Peyer's patch (tissue), 4 donors: ENCODE measurements around the gene UBAP2.
"Not testable (repeated sequence)": the region's sequence is repeated elsewhere in the genome, so short reads cannot be mapped to it uniquely, and the experiment has no call there.

Source experiments
- POLR2A ChIP-seq, 2 donors: fragments of 450-650 bp; IDR thresholded peaks; one replicate each; pipeline ENCODE4 v1.5.1; 2017; ENCODE audit warnings: antibody characterized with exemption in 2 of 2, mild to moderate bottlenecking in 2 of 2, moderate library complexity in 2 of 2
- TF ChIP-seq, protein P1 (sequence below), 6 experiments: fragments of 450-650 bp in 4 of 6; fragments of 200-600 bp in 2 of 6; sonication (generic) in 1 of 6; IDR thresholded peaks; one replicate each; pipeline ENCODE4 v1.5.1; 2017 to 2019; ENCODE audit warnings: antibody characterized with exemption in 6 of 6, mild to moderate bottlenecking in 3 of 6, moderate library complexity in 1 of 6

DNA sequence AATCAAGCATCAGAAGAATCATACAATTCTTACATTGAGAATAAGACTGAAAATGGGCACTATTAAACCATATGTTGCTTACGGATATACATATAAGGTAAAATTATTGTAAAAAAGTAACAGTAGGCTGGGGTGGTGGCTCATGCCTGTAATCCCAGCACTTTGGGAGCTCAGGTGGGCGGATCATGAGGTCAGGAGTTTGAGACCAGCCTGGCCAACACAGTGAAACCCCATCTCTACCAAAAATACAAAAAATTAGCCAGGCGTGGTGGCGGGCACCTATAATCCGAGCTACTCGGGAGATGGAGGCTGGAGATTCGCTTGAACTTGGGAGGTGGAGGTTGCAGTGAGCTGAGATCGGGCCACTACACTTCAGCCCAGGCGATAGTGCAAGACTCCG, 6.6 kb downstream of the UBAP2 start:
- TF ChIP-seq, protein P1, sequence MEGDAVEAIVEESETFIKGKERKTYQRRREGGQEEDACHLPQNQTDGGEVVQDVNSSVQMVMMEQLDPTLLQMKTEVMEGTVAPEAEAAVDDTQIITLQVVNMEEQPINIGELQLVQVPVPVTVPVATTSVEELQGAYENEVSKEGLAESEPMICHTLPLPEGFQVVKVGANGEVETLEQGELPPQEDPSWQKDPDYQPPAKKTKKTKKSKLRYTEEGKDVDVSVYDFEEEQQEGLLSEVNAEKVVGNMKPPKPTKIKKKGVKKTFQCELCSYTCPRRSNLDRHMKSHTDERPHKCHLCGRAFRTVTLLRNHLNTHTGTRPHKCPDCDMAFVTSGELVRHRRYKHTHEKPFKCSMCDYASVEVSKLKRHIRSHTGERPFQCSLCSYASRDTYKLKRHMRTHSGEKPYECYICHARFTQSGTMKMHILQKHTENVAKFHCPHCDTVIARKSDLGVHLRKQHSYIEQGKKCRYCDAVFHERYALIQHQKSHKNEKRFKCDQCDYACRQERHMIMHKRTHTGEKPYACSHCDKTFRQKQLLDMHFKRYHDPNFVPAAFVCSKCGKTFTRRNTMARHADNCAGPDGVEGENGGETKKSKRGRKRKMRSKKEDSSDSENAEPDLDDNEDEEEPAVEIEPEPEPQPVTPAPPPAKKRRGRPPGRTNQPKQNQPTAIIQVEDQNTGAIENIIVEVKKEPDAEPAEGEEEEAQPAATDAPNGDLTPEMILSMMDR (IDR thresholded peaks at IDR 0.05), result not testable (repeated sequence)
- TF ChIP-seq POLR2A (IDR thresholded peaks at IDR 0.05), result not testable (repeated sequence)
